ENCODE results near the gene CEP350.

CEP350 gene

GRCh38 chr1:180027949-180028445 is 73.4 kb downstream of the CEP350 start:
- H3K9ac ChIP-seq (ENCODE audit: low read length), result no peak overlapping the region
- H4K91ac ChIP-seq (ENCODE audit: low read depth, low read length), result no peak overlapping the region

GRCh38 chr1:180028864-180029263 is 74.3 kb downstream of the CEP350 start:
- no peak overlapping the region for H3K14ac ChIP-seq (ENCODE audit: low read length)
- no peak overlapping the region for H3K4ac ChIP-seq (ENCODE audit: low read depth, low read length)
- no peak overlapping the region for H3K9ac ChIP-seq (ENCODE audit: low read length)
- no peaks in the 10 kb centered on the region for H3K79me1 ChIP-seq (ENCODE audit: low read length)
- no peaks in the 10 kb centered on the region for H3K79me2 ChIP-seq (ENCODE audit: control insufficient read depth, insufficient read depth, low read length, poor library complexity)
- no peak overlapping the region for H2BK12ac ChIP-seq (ENCODE audit: low read length)
- H2BK120ac ChIP-seq (ENCODE audit: insufficient read depth, low read length, poor library complexity), result no peak overlapping the region
- WGBS (ENCODE audit: extremely low coverage, insufficient coverage, insufficient read length), result no CpG with 5 or more reads among the region's 1 CpG
- H4K91ac ChIP-seq (ENCODE audit: low read depth, low read length), result no peak overlapping the region
- H2AFZ ChIP-seq (ENCODE audit: insufficient read depth, low read length, poor library complexity), result no peak overlapping the region
- no peak overlapping the region for H2BK5ac ChIP-seq (ENCODE audit: low read depth, low read length, poor library complexity)
- H3K18ac ChIP-seq (ENCODE audit: low read length), result no peak overlapping the region
- no peak overlapping the region for H2AK5ac ChIP-seq (ENCODE audit: low read length)
- H3K27me3 ChIP-seq (ENCODE audit: insufficient read depth, low read length), result no peaks in the 10 kb centered on the region
- H3K36me3 ChIP-seq (ENCODE audit: control insufficient read depth in 1 of 2, insufficient read depth in 2 of 2, low read length in 2 of 2), result peaks cover 3 to 7% of the 10 kb centered on the region in 2 experiments
- H3K23ac ChIP-seq (ENCODE audit: low read length), result no peak overlapping the region
- H3K4me1 ChIP-seq (ENCODE audit: control insufficient read depth in 1 of 2, insufficient read depth in 2 of 2, low read length in 2 of 2), result no peaks in the 10 kb centered on the region
- DNase-seq, result no peak
- H3K4me3 ChIP-seq (ENCODE audit: low read depth, low read length), result no peak overlapping the region
- no peak overlapping the region for H3K4me2 ChIP-seq (ENCODE audit: low read length)
- H4K12ac ChIP-seq (ENCODE audit: low read depth, low read length), result no peak overlapping the region
- no peaks in the 10 kb centered on the region for H3K9me3 ChIP-seq (ENCODE audit: insufficient read depth, low read depth, low read length)
- H3K27ac ChIP-seq (ENCODE audit: low read depth, low read length), result no peak overlapping the region
- no peak overlapping the region for H4K8ac ChIP-seq (ENCODE audit: low read depth, low read length)

More at GRCh38 chr1:180027949-180028445, 73.4 kb downstream of the CEP350 start:
- Histone ChIP-seq H3K4ac (ENCODE audit: low read depth, low read length) (no peak overlapping the region), H3K27me3 (ENCODE audit: insufficient read depth, low read length) (no peaks in the 10 kb centered on the region), H3K18ac (ENCODE audit: low read length) (no peak overlapping the region), H2AFZ (ENCODE audit: insufficient read depth, low read length, poor library complexity) (no peak overlapping the region), H2BK5ac (ENCODE audit: low read depth, low read length, poor library complexity) (no peak overlapping the region), H3K79me1 (ENCODE audit: low read length) (no peaks in the 10 kb centered on the region), H4K8ac (ENCODE audit: low read depth, low read length) (no peak overlapping the region), H3K9me3 (ENCODE audit: insufficient read depth, low read depth, low read length) (no peaks in the 10 kb centered on the region), H3K36me3 (ENCODE audit: control insufficient read depth in 1 of 2, insufficient read depth in 2 of 2, low read length in 2 of 2) (peaks cover 3 to 7% of the 10 kb centered on the region in 2 experiments), H3K23ac (ENCODE audit: low read length) (no peak overlapping the region), H4K12ac (ENCODE audit: low read depth, low read length) (no peak overlapping the region), H3K79me2 (ENCODE audit: control insufficient read depth, insufficient read depth, low read length, poor library complexity) (no peaks in the 10 kb centered on the region), H3K4me1 (ENCODE audit: control insufficient read depth in 1 of 2, insufficient read depth in 2 of 2, low read length in 2 of 2) (no peaks in the 10 kb centered on the region), H3K4me3 (ENCODE audit: low read depth, low read length) (no peak overlapping the region), H2AK5ac (ENCODE audit: low read length) (no peak overlapping the region), H2BK12ac (ENCODE audit: low read length) (no peak overlapping the region), H2BK120ac (ENCODE audit: insufficient read depth, low read length, poor library complexity) (no peak overlapping the region), H3K4me2 (ENCODE audit: low read length) (no peak overlapping the region), H3K27ac (ENCODE audit: low read depth, low read length) (no peak overlapping the region), H3K14ac (ENCODE audit: low read length) (no peak overlapping the region)
- peak; percentile 29 to 84 for DNase-seq
- no CpG with 5 or more reads among the region's 2 CpGs for WGBS (ENCODE audit: extremely low coverage, insufficient coverage, insufficient read length)

- Histone ChIP-seq H3K27ac (ENCODE audit: low read depth, low read length) (no peak overlapping the region), H2AFZ (ENCODE audit: insufficient read depth, low read length, poor library complexity) (no peak overlapping the region), H3K9ac (ENCODE audit: low read length) (no peak overlapping the region), H2AK5ac (ENCODE audit: low read length) (no peak overlapping the region), H3K36me3 (ENCODE audit: control insufficient read depth in 1 of 2, insufficient read depth in 2 of 2, low read length in 2 of 2) (peaks cover 4 to 7% of the 10 kb centered on the region in 2 experiments), H3K9me3 (ENCODE audit: insufficient read depth, low read depth, low read length) (no peaks in the 10 kb centered on the region), H3K4me2 (ENCODE audit: low read length) (no peak overlapping the region), H4K91ac (ENCODE audit: low read depth, low read length) (no peak overlapping the region), H2BK12ac (ENCODE audit: low read length) (no peak overlapping the region), H3K4me3 (ENCODE audit: low read depth, low read length) (no peak overlapping the region), H2BK5ac (ENCODE audit: low read depth, low read length, poor library complexity) (no peak overlapping the region), H3K23ac (ENCODE audit: low read length) (no peak overlapping the region), H3K27me3 (ENCODE audit: insufficient read depth, low read length) (no peaks in the 10 kb centered on the region), H3K79me1 (ENCODE audit: low read length) (no peaks in the 10 kb centered on the region), H3K4me1 (ENCODE audit: control insufficient read depth in 1 of 2, insufficient read depth in 2 of 2, low read length in 2 of 2) (no peaks in the 10 kb centered on the region), H4K12ac (ENCODE audit: low read depth, low read length) (no peak overlapping the region), H3K79me2 (ENCODE audit: control insufficient read depth, insufficient read depth, low read length, poor library complexity) (no peaks in the 10 kb centered on the region), H2BK120ac (ENCODE audit: insufficient read depth, low read length, poor library complexity) (no peak overlapping the region), H3K4ac (ENCODE audit: low read depth, low read length) (no peak overlapping the region), H4K8ac (ENCODE audit: low read depth, low read length) (no peak overlapping the region), H3K14ac (ENCODE audit: low read length) (no peak overlapping the region), H3K18ac (ENCODE audit: low read length) (no peak overlapping the region)
- no peak for DNase-seq
- no CpG with 5 or more reads among the region's 7 CpGs for WGBS (ENCODE audit: extremely low coverage, insufficient coverage, insufficient read length)
Observed at GRCh38 chr1:180029524-180030135, 75.0 kb downstream of the CEP350 start.

GRCh38 chr1:180031664-180032063 is 77.1 kb downstream of the CEP350 start:
- Histone ChIP-seq H3K4me2 (ENCODE audit: low read length) (no peak overlapping the region), H2BK12ac (ENCODE audit: low read length) (no peak overlapping the region), H4K12ac (ENCODE audit: low read depth, low read length) (no peak overlapping the region), H3K36me3 (ENCODE audit: control insufficient read depth in 1 of 2, insufficient read depth in 2 of 2, low read length in 2 of 2) (peaks cover 4% of the 10 kb centered on the region in 2 experiments), H3K79me1 (ENCODE audit: low read length) (no peaks in the 10 kb centered on the region), H2BK5ac (ENCODE audit: low read depth, low read length, poor library complexity) (no peak overlapping the region), H4K8ac (ENCODE audit: low read depth, low read length) (no peak overlapping the region), H3K18ac (ENCODE audit: low read length) (no peak overlapping the region), H2AFZ (ENCODE audit: insufficient read depth, low read length, poor library complexity) (no peak overlapping the region), H3K4me3 (ENCODE audit: low read depth, low read length) (no peak overlapping the region), H3K23ac (ENCODE audit: low read length) (no peak overlapping the region), H2BK120ac (ENCODE audit: insufficient read depth, low read length, poor library complexity) (no peak overlapping the region), H3K4me1 (ENCODE audit: control insufficient read depth in 1 of 2, insufficient read depth in 2 of 2, low read length in 2 of 2) (no peaks in the 10 kb centered on the region), H4K91ac (ENCODE audit: low read depth, low read length) (no peak overlapping the region), H3K27ac (ENCODE audit: low read depth, low read length) (no peak overlapping the region), H3K79me2 (ENCODE audit: control insufficient read depth, insufficient read depth, low read length, poor library complexity) (no peaks in the 10 kb centered on the region), H2AK5ac (ENCODE audit: low read length) (no peak overlapping the region), H3K14ac (ENCODE audit: low read length) (no peak overlapping the region), H3K9me3 (ENCODE audit: insufficient read depth, low read depth, low read length) (no peaks in the 10 kb centered on the region), H3K9ac (ENCODE audit: low read length) (no peak overlapping the region), H3K4ac (ENCODE audit: low read depth, low read length) (no peak overlapping the region), H3K27me3 (ENCODE audit: insufficient read depth, low read length) (no peaks in the 10 kb centered on the region)
- DNase-seq, result no peak
- no CpG with 5 or more reads among the region's 1 CpG for WGBS (ENCODE audit: extremely low coverage, insufficient coverage, insufficient read length)

All from trophoblast cell (in vitro differentiated cells and primary cell).